ENCODE results near the gene SNX1.

- TF ChIP-seq EZH2phosphoT487 (IDR thresholded peaks at IDR 0.05; ENCODE audit: borderline replicate concordance, low read depth, low read length): no peak
- TF ChIP-seq, protein P1, sequence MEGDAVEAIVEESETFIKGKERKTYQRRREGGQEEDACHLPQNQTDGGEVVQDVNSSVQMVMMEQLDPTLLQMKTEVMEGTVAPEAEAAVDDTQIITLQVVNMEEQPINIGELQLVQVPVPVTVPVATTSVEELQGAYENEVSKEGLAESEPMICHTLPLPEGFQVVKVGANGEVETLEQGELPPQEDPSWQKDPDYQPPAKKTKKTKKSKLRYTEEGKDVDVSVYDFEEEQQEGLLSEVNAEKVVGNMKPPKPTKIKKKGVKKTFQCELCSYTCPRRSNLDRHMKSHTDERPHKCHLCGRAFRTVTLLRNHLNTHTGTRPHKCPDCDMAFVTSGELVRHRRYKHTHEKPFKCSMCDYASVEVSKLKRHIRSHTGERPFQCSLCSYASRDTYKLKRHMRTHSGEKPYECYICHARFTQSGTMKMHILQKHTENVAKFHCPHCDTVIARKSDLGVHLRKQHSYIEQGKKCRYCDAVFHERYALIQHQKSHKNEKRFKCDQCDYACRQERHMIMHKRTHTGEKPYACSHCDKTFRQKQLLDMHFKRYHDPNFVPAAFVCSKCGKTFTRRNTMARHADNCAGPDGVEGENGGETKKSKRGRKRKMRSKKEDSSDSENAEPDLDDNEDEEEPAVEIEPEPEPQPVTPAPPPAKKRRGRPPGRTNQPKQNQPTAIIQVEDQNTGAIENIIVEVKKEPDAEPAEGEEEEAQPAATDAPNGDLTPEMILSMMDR (conservative IDR thresholded peaks at IDR 0.05; ENCODE audit: low read length): no peak
Measured at GRCh38 chr15:64112073-64112772, 16.4 kb downstream of the SNX1 start.

All from OCI-LY7 (cell line).